Measurements from ENCODE around the gene TFPI. TPM values are rescaled to one million over a fixed set of nuclear protein-coding genes. Genes with fewer than 3 reads are reported as not detected.

TFPI gene
- total RNA-seq, 1 experiment from 2014 or later = 8.4 TPM

DNA sequence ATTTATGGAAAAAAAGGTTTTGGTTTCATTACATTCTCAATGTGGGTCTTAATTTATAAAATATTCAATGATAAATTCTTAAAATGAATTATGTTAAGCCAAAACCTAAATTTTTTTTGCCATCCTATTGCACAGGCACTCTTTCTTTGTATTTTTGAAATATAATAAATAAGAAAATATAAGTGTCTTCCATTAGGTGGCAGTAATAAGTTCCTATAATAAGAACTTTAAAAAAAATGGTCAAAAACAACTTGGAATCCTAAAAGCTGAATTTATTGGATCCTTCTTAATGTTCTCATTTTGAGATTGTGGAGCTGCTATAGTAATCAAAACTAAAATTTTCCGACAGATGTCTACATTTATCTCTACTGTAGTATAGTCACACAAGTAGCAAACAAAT lies 111.9 kb downstream of the TFPI start:
- H3K27ac Mint-ChIP-seq = no peak overlapping the region
- no peaks in the 10 kb centered on the region for H3K36me3 Mint-ChIP-seq
- ChIA-PET CTCF (no interaction called here), POLR2A (interaction anchor here (0.6 kb wide), 1 partner anchor 285 kb away, joined by 4 read pairs; no protein-coding TSS in a partner anchor)
- H3K9me3 Mint-ChIP-seq = no peaks in the 10 kb centered on the region
- H3K4me3 Mint-ChIP-seq = no peak overlapping the region
- DNase-seq (ENCODE audit: low spot score) = no peak
- peaks cover 2% of the 10 kb centered on the region; the same call in 1 of the 2 replicates for H3K4me1 Mint-ChIP-seq
- no peak for ATAC-seq
- no peaks in the 10 kb centered on the region for H3K27me3 Mint-ChIP-seq (ENCODE audit: low read depth)
- TF ChIP-seq NR2C2 (CRISPR knock-in tag; IDR thresholded peaks at IDR 0.05) = no peak
- TF ChIP-seq, protein P1, sequence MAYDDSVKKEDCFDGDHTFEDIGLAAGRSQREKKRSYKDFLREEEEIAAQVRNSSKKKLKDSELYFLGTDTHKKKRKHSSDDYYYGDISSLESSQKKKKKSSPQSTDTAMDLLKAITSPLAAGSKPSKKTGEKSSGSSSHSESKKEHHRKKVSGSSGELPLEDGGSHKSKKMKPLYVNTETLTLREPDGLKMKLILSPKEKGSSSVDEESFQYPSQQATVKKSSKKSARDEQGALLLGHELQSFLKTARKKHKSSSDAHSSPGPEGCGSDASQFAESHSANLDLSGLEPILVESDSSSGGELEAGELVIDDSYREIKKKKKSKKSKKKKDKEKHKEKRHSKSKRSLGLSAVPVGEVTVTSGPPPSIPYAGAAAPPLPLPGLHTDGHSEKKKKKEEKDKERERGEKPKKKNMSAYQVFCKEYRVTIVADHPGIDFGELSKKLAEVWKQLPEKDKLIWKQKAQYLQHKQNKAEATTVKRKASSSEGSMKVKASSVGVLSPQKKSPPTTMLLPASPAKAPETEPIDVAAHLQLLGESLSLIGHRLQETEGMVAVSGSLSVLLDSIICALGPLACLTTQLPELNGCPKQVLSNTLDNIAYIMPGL (CRISPR knock-in tag; IDR thresholded peaks at IDR 0.05) = no peak
- no peak for TF ChIP-seq GRHL2 (CRISPR knock-in tag; IDR thresholded peaks at IDR 0.05; ENCODE audit: insufficient replicate concordance, severe bottlenecking)
- TF ChIP-seq ZNF671 (CRISPR knock-in tag; IDR thresholded peaks at IDR 0.05) = no peak

DNA sequence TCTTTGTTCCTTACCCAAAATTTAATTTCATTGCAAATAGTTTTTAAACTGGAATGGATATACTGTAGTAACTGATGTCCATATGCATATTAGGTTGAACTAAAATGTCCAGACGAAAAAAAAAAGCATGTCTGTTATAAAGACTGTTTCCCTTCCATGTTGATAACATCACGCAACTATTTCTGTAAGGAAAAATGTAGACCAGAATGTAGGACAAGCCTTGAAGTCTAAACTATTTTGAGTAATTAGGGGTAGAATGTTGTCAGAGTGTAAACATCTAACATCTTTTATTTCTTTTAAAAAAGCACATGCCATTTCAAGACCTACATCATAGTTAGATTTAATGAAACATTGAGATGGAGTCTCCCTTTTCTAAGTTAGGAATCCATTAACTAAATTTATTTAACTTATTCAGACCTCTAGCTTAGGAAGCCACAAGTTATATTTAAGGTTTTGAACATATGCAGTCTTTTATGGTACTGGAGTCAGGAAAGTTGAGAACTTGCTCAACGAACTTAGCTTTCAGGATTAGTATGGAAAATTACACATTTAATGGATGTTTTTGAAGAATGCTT lies 114.0 kb downstream of the TFPI start:
- H3K4me3 Mint-ChIP-seq = no peak overlapping the region

More for the DNA sequence above, 114.0 kb downstream of the TFPI start:
- no peak for TF ChIP-seq NFYB (CRISPR knock-in tag; conservative IDR thresholded peaks at IDR 0.05; ENCODE audit: low read depth)
- TF ChIP-seq, protein P2, sequence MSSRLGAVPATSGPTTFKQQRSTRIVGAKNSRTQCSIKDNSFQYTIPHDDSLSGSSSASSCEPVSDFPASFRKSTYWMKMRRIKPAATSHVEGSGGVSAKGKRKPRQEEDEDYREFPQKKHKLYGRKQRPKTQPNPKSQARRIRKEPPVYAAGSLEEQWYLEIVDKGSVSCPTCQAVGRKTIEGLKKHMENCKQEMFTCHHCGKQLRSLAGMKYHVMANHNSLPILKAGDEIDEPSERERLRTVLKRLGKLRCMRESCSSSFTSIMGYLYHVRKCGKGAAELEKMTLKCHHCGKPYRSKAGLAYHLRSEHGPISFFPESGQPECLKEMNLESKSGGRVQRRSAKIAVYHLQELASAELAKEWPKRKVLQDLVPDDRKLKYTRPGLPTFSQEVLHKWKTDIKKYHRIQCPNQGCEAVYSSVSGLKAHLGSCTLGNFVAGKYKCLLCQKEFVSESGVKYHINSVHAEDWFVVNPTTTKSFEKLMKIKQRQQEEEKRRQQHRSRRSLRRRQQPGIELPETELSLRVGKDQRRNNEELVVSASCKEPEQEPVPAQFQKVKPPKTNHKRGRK (CRISPR knock-in tag; IDR thresholded peaks at IDR 0.05; ENCODE audit: borderline replicate concordance) = no peak
- TF ChIP-seq ZNF416 (CRISPR knock-in tag; IDR thresholded peaks at IDR 0.05) = no peak
- TF ChIP-seq ZNF219 (CRISPR knock-in tag; IDR thresholded peaks at IDR 0.05; ENCODE audit: borderline replicate concordance) = no peak
- TF ChIP-seq MYBL2 (CRISPR knock-in tag; IDR thresholded peaks at IDR 0.05) = no peak
- no peak for TF ChIP-seq GRHL2 (CRISPR knock-in tag; IDR thresholded peaks at IDR 0.05; ENCODE audit: insufficient replicate concordance, severe bottlenecking)
- no peak for TF ChIP-seq KAT7 (CRISPR knock-in tag; IDR thresholded peaks at IDR 0.05; ENCODE audit: borderline replicate concordance)
- no peak for TF ChIP-seq FOXK1 (CRISPR knock-in tag; IDR thresholded peaks at IDR 0.05)
- TF ChIP-seq ZNF121 (CRISPR knock-in tag; IDR thresholded peaks at IDR 0.05) = no peak
- TF ChIP-seq PRRX2 (CRISPR knock-in tag; IDR thresholded peaks at IDR 0.05) = no peak
- TF ChIP-seq NFE2L1 (CRISPR knock-in tag; IDR thresholded peaks at IDR 0.05) = no peak
- TF ChIP-seq MXD4 (CRISPR knock-in tag; IDR thresholded peaks at IDR 0.05; ENCODE audit: borderline replicate concordance) = no peak
- TF ChIP-seq, protein P3, sequence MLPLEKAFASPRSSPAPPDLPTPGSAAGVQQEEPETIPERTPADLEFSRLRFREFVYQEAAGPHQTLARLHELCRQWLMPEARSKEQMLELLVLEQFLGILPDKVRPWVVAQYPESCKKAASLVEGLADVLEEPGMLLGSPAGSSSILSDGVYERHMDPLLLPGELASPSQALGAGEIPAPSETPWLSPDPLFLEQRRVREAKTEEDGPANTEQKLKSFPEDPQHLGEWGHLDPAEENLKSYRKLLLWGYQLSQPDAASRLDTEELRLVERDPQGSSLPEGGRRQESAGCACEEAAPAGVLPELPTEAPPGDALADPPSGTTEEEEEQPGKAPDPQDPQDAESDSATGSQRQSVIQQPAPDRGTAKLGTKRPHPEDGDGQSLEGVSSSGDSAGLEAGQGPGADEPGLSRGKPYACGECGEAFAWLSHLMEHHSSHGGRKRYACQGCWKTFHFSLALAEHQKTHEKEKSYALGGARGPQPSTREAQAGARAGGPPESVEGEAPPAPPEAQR (CRISPR knock-in tag; IDR thresholded peaks at IDR 0.05) = no peak
- TF ChIP-seq, protein P4, sequence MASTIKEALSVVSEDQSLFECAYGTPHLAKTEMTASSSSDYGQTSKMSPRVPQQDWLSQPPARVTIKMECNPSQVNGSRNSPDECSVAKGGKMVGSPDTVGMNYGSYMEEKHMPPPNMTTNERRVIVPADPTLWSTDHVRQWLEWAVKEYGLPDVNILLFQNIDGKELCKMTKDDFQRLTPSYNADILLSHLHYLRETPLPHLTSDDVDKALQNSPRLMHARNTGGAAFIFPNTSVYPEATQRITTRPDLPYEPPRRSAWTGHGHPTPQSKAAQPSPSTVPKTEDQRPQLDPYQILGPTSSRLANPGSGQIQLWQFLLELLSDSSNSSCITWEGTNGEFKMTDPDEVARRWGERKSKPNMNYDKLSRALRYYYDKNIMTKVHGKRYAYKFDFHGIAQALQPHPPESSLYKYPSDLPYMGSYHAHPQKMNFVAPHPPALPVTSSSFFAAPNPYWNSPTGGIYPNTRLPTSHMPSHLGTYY (CRISPR knock-in tag; IDR thresholded peaks at IDR 0.05) = no peak
- no peak for TF ChIP-seq CREB1 (CRISPR knock-in tag; IDR thresholded peaks at IDR 0.05)
- TF ChIP-seq SP1 (CRISPR knock-in tag; conservative IDR thresholded peaks at IDR 0.05) = no peak
- TF ChIP-seq, protein P5, sequence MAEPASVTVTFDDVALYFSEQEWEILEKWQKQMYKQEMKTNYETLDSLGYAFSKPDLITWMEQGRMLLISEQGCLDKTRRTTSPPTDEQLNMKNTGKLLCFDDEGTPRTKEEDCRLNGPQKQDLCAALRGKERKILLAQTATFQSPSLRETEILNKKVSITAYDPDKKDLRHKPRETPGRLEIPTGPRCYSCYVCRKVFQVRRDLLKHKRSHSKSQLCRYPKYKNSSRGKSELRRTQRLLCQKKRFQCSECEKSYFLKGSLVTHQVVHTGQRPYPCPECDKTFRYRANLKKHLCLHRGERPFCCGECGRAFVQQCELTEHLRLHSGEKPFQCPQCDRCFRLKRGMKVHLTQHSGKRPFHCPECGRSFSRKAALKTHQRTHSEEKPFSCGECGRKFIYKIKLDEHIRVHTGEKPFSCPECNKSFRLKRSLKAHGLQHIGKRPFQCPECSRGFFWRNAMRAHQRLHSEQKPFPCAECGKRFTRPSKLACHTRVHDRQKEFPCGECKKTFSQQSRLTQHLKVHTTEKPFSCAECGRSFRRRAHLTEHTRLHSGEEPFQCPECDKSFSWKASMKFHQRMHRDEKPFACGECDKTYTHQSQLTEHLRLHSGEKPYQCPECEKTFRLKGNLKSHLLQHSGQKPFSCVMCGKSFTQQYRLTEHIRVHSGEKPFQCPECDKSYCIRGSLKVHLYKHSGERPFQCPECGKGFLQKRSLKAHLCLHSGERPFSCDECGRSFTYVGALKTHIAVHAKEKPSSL (CRISPR knock-in tag; conservative IDR thresholded peaks at IDR 0.05) = no peak
- TF ChIP-seq RELA (CRISPR knock-in tag; IDR thresholded peaks at IDR 0.05; ENCODE audit: borderline replicate concordance) = no peak
- Mint-ChIP-seq H3K27me3 (ENCODE audit: low read depth) (no peaks in the 10 kb centered on the region), H3K4me1 (no peaks in the 10 kb centered on the region), H3K9me3 (no peaks in the 10 kb centered on the region), H3K36me3 (no peaks in the 10 kb centered on the region), H3K27ac (no peak overlapping the region)
- ATAC-seq = no peak
- ChIA-PET POLR2A (no interaction called here), CTCF (no interaction called here)
- DNase-seq (ENCODE audit: low spot score) = no peak
